Amniotic epithelial cell (primary cell): Measurements from ENCODE around the gene MACROD2.

Experiments
- DNase-seq: peaks from one replicate; pipeline ENCODE4 v3.0.0-alpha.2; 2010; ENCODE audit warnings: low read depth

Gene MACROD2

DNA sequence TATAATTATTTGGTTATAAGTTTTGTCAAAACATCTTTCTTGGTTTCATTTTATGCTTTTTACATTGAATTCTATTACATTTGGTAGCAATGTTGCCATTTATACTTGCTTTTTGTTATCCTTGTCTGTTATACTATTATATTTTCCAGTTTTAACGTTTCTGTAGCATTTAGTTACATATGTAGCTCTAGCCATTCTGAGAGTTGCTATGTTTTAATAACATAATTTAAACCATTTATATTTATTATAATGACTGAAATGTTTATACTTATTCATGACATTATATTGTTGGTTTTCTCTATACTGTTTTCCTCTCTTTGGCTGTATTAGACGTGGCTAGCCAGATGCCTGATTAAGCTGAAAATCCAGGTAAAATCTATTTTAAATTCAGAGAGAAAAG lies 594.1 kb downstream of the MACROD2 start:
- DNase-seq: no peak

DNA sequence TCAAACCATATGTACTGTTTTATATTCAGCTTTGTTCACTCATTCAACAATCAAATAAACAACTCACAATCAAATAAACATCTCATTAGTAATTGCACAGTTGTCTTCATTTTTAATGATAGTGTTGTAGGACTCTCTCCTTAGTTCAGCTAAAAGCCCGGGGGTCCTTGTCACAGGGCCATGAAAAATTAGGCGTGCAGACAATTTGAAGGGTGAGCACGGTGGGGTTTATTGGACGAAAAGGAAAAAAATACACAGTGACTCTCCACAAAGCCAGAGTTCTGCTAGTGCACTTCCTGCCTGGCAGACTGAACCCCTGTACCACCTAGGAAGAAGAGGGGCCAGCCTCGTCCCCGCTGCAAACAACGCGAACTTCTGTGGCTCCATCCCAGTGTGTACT lies 599.7 kb downstream of the MACROD2 start:
- DNase-seq: no peak

DNA sequence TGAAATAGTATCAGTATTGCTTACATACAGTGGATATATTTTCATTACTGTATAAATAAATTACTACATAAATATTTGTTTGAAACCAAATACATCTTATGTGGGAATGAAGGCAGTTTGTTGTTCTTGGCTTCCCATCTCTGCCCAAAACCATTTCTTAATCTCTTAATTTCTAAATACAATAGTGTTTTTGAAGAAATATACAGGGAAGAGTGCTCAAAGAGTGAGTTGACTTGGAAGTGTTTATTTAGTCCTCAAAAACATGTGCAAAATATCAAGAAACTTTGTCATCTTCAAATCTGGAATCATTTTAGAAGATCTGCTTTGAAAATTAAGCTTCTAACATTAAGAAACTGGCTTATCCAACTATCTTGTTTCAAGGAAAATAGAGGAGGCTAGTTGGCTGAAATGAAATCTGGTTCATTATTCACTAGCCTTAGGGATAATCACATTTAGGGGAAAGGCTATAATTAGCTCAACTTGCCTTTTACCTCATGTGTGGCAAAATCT lies 601.9 kb downstream of the MACROD2 start:
- no peak for DNase-seq

GRCh38 chr20:14599613-14600012 lies 604.3 kb downstream of the MACROD2 start:
- no peak for DNase-seq

DNA sequence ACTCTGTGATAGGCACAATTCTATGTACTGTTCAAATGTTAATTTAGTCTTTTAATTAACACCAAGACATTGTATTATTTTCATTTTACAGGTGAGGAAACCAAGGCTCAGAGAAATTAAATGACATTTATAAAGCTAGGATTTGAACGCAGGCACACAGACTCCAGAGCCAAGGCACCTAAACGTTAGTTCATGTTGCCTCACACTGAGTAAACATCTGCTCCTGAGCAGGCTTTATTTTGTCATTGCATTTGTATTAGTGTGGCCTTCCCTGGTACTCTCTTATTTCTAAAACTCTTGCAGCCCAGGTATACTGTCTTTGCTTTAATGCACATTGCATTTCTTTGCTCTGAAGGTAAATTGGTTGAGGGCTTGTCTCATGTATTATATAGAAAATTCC lies 605.2 kb downstream of the MACROD2 start:
- no peak for DNase-seq

DNA sequence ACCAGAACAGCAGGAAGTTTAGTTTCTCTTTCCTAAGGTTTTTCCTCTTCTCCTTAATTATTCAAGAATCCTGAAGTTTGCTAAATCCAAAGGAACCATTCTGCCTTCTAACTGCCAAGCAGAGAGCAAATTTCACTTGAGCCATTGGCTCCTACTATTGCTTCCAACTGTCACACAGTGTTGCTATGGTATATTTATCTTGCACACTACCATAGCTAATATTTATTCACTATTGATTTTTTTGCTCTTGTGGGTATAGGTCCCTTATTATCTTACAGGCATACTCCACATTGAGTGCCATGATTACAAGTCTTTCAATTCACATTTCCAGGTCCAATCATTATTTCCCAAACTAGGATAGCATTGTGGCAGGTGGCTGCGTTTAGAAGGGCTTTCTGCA lies 608.8 kb downstream of the MACROD2 start:
- DNase-seq: no peak

DNA sequence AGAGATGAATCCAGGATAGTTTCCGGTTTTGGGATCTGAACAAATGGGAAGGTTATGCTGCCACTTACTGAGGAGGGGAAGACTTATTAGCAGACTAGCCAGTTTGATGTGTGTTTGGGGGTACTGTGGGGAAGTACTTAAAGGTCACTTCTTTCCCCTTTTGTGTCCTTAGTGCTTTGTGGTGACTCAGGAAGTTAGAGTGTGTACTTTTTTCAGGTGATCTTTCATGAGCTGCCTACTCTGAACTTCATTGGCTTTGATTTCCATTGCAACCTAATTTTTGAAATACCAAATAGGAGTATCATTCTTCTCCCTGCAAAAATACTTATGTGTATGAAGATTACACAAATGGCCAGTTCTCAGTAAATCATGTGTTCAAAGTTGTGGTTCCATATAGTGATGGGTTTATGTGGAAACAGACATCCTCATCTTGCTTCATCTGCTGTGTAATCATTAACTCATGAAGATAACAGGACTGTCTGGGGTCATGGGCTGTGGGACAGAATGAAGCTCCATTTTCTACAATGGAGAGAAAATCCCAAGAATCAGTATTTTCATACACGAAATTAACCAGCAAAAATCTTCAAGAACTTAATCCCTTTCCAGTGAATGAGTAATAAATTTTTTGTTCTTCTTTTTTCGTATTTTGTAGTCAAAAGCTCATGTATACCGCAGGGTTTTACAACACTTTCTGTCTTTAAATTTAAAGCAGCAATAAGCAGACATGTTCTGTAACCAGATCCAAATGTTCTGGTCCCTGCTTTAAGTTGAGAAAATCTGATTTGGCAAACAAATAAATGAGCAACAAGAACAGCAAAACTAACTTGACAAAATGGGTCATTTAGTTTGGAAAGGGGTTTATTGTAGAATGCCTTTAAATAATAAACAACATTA lies 614.3 kb downstream of the MACROD2 start:
- DNase-seq: peak; percentile 91

DNA sequence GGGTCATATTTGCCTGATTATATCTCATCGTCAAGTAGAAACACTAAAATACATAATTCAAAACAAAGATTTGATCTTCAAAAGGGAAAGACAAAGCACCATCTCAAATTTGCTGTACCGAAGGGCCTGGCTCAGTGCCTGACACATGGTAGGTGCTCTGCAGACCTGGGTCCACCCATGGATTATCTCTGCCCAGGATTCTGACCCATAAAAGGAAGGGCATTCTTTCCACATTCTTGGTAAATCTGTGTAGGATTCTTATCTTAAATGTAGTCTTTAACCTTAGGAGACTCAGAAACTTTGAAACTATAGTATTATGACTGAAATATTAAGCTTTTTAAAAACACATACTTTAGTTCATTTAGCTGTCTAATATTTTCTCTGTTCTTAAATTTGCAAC lies 616.2 kb downstream of the MACROD2 start:
- peak; percentile 32 for DNase-seq

DNA sequence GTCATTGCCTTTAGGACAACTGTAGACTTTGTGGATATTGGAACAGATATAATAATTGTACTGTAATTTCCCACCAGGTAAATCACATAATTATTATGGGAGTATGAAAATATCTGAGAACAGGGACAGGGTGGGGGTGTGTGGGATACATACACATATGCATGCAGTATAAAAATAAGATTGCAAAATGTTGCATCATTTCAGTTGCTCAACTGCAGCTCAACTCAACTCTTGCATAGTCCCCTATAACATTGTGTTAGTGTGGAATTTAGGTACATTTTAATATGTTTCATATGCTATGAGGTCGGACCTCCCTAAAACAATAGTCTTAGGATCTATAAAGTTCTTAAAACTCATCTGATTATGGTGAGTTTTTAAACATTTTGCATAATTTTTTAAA lies 617.1 kb downstream of the MACROD2 start:
- DNase-seq: peak; percentile 85

GRCh38 chr20:14616003-14616402 lies 620.7 kb downstream of the MACROD2 start:
- DNase-seq: peak; percentile 27

DNA sequence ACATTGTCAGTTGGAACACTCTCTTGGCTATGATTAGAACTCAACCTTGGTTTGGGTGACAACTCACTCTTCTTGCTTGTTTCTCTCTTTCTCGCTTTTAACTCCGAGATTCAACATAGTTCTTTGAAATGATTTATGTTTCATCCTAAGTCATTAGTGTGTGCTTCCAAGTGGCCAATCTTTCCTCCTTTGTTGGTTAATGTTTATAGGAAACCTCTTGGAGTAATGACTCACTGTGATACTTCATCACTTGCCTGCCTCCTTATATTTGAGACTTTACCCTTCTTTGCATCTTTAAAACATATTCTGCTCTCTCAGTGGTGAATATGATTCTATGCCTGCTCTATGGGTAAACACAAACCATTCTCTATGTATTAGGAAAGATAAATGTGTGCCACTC lies 621.8 kb downstream of the MACROD2 start:
- DNase-seq: peak; percentile 80

GRCh38 chr20:14619411-14619810 lies 624.1 kb downstream of the MACROD2 start:
- no peak for DNase-seq

DNA sequence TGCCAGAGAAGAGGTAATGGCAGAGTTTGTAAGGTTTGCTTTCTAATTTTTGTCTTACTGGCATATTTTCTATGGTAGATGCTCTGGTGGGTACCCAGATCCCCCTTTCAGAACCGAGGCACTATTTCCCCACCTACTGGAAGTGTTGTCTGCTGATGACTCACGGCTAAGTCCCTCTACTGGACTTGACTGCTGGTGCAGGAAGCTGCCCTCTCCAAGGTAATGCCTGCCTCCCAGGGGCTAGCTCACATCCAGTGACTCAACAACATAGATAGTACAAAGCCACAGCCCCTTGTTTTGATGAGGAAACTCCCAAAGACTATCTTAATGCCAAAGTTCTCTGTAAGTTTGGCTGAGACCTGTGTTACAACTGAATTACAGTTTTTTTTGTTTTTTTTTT lies 627.5 kb downstream of the MACROD2 start:
- DNase-seq: peak; percentile 97

- DNase-seq: no peak
These were observed 635.7 kb downstream of the MACROD2 start for GRCh38 chr20:14631011-14631410.

GRCh38 chr20:14632906-14633305 lies 637.6 kb downstream of the MACROD2 start:
- DNase-seq: peak; percentile 24

DNA sequence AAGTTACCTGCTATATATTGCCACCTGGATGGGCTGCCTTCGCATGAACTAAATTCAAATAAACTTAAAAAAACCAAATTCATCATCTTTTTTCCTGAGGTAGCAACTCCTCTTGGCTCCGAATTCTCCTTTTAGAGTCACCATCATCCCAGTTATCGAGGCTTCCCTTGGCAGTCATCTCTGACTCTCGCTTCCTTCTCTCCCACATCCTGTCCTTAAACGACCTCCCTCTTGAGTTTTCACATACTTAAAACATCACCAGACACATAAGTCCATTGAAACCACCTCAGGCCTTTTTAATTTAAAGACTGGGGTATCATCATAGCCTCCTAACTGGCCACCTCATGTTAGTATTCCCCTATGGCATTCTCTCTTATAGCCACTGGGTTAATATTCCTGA lies 638.2 kb downstream of the MACROD2 start:
- no peak for DNase-seq

DNA sequence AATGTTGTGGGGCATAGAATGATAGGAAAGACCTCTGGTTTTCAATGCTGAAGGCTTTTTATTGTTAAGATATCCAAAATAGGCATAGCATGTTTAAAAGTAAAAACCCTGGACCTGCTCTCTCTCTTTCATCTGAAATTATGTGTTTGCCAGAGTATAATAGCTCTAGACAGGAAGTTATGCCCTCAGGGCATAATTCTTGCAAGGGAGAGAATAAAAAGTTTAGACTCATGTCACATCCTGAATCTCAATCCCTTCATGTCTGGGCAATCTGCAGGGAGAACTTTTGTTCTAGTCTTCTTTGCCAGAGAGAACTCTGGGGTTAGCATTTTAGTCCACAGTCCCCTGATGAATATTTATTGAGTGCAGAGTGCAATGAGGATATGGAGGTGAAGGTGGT lies 639.3 kb downstream of the MACROD2 start:
- DNase-seq: no peak

GRCh38 chr20:14637441-14637840 lies 642.1 kb downstream of the MACROD2 start:
- no peak for DNase-seq

DNA sequence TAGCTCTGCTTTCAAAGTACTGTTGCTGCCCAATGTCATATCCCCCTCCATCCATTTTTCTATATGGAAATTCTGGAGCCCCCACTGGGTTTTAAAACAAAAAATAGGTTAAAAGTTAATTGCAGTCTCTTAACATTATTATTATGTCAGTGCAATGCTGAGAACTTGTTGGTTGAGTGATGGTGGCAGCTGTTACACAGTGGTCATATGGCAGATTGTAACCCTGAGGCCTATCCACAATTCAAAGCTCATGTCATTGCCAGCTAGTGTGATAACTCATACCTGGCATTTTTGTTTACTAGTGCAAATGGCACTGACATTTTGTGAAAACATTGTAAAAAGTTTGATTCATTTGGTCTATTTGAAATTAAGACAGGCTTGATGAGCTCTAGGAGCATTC lies 647.8 kb downstream of the MACROD2 start:
- no peak for DNase-seq

DNA sequence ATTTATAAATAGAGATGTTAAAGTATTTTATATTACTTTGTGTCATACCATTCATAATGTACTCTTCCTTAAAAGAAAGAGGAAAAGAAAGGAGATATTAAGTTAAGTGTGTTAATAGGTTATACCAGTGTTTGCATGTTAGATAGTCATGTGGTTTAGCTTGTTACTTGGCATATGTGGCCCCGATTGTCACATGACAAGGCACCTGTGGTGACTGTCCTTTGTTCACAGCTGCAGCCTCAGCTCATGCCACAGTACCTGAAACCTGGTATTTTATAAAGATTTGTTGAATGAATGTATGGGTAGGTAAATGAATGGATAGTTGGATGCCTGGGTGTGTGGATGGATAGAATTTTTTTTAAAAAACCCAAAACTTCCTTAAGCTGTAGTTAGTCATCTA lies 648.2 kb downstream of the MACROD2 start:
- no peak for DNase-seq

DNA sequence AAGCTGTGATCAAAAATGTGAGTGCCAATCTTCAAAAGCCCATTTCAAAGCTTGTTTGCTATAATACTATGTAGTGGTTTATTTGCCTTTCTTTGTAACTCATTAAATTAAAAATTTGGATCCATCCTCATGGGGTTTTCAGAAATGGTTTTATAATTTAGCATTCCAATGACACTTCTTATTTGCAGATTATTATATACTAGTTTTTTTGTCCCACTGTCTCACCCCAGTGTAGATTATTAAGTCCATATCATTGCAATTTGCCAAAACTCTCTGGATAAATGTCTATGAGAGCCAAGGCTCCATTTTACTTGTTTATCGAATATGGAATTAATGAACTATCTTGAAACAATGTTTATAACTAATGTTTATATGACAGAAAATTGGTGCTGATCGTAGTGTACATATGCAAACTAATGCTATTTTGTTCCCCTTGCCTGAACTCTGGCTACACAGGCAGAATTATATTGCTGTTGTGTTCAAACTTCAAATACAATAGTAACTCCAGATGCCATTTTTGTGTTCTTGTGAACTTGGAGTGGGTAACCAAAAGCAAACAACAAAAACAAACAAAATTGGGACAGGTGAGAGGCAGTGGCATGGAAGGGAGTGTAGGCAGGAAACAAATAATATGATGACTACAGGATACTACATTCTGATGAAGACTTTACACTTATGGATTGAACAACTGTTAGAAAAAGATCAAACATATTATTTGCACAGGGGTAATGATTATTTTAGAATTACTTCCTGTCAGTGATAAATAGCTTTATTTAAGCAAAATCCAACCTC lies 649.2 kb downstream of the MACROD2 start:
- DNase-seq: no peak

DNA sequence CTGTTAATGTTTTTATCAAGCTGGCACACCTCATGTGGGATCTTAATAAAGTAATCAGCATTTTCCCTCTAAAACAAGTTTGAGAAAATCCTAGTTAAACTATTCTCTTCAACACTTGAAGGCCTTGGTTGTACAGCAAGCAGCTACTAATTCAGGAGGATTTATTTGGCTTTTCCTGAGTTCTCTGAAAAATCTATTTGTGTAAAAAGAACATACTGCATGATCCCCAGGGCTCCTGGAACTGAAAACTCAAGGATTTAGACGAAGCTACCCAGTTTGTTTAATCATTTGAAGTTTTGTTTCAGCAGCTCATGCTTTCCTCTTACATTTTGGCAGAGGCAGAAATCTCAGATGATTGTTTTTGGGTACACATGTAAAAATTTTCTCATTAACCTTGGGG lies 651.7 kb downstream of the MACROD2 start:
- DNase-seq: no peak

DNA sequence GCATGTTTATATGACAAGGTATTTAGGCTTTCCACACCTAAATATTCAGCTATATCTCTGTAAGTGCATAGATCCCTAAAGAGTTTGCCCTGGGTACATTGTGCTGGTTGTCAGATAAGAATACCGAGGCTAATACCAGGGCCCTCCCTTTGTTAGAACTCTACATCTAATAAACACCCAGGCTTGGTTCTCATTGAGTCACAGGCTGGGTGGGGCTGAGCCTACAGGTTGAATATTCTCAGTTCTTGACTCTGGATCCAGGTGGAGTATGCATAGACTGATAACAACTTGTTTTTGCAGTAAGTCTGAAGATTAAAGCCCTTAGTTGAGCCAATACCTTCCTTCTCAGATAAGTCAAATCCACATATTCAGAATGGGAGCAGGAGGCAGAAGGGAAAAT lies 654.3 kb downstream of the MACROD2 start:
- no peak for DNase-seq
